Measurements from ENCODE around the gene ACADSB.
A peak's percentile ranks its signal among the peaks of the same experiment; 100 is the strongest.

The ACADSB gene

GRCh38 chr10:123007558-123008354 is 1.1 kb upstream of the ACADSB start:
- peak; percentile 6 for DNase-seq

- DNase-seq, result peak; percentile 23
These were observed 457 bp downstream of the ACADSB start for GRCh38 chr10:123009105-123009820.

- DNase-seq, result no peak
These were observed 3.2 kb downstream of the ACADSB start for GRCh38 chr10:123011987-123012386.

DNA sequence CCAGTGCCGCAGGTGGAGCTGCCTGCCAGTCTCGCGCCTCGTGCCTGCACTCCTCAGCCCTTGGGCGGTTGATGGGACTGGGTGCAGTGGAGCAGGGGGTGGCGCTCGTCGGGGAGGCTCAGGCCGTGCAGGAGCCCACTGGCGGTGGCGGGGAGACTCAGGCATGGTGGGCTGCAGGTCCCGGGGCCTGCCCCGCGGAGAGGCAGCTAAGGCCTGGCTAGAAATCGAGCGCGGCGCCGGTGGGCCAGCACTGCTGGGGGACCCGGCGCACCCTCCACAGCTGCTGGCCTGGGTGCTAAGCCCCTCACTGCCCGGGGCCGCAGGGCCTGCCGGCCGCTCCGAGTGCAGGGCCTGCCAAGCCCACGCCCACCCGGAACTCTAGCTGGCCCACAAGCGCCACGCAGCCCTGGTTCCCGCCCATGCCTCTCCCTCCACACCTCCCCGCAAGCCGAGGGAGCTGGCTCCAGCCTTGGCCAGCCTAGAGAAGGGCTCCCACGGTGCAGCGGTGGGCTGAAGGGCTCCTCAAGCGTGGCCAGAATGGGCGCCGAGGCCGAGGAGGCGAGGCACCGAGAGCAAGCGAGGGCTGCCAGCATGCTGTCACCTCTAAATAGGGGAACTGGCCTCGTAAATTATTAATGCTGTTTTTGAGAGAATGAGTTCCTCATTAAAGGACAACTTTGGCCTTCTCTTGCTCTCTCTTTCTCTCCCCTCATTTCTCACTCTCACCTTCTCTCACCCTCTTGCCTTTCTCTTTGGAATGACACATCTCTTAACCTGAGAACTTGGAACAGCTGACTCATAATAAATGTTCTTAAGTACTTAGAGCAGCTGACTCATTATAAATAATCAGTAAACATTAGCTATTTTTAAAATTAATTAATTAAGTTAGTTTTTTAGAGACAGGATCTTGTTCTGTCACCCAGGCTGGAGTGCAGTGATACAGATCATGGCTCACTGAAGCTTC is 4.9 kb downstream of the ACADSB start:
- no peak for DNase-seq

DNA sequence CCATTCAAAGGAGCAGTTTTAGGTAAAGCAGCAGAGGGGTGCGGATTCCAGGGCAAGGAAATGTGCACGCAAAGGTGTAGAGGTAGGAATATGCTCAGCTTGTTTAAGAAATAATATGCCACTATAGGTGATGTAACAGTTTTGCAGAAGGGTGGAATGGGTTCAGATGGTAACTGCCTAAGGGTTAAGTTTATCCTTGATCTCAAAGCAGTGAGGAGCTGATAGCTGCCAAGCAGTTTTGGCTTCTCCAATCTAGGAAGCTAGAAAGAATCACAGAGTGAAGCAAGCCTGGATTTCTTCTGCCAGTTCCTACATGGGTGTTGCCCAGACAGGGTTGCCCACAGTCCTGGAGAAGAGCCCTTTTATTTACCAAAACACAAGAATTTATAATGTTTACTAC is 6.0 kb downstream of the ACADSB start:
- DNase-seq, result no peak

GRCh38 chr10:123016228-123016627 is 7.4 kb downstream of the ACADSB start:
- no peak for DNase-seq

DNA sequence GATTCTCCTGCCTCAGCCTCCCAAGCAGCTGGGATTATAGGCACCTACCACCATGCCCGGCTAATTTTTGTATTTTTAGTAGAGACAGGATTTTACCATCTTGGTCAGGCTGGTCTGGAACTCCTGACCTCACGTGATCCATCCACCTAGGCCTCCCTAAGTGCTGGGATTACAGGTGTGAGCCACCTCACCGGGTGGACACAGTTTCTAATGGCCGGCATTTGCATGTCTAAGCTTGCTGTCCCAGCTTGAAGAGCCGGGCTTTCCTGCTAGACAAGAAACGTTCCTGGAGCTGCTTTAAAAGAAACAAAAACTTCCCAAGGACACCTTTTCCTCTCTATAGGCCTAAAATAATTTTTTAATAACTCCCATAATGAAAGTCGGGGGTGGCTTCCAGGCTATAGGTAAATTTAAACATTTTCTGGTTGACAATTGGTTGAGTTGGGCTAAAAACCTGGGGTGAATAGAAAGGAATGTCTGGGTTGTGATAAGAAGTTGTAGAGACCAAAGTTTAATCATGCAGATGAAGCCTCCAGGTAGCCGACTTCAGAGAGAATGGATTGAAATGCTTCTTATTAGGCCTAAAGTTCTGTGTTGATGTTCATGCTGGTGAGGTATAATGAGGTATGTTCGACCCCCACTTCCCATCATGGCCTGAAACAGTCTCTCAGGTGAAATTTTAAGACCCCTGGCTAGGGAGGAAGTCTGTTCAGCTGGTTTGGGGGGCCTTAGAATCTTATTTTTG is 8.8 kb downstream of the ACADSB start:
- DNase-seq, result no peak

- no peak for DNase-seq
These were observed 9.7 kb downstream of the ACADSB start for GRCh38 chr10:123018531-123018930.

GRCh38 chr10:123019264-123019663 is 10.5 kb downstream of the ACADSB start:
- no peak for DNase-seq

- no peak for DNase-seq
These were observed 11.3 kb downstream of the ACADSB start for GRCh38 chr10:123019941-123020703.

DNA sequence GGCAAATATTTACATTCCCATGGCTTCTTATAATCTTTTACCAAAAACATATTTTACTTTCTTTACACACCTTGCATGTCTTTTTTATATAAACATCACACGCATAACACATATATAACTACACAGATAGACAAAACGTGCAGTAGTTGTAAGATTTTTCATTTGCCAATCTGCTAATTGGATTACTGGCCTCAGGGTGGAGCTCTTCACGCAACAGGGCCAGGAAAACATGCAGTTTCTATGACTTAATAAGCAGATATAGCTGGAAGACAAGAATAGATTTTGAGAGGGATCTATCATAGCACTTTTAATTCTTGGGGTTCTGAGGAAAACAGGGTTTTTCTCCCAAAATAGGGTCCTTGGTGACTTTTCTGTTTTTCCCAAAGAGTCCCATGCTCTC is 12.7 kb downstream of the ACADSB start:
- DNase-seq, result peak; percentile 32

GRCh38 chr10:123024540-123024939 is 15.7 kb downstream of the ACADSB start:
- DNase-seq, result no peak

- DNase-seq, result no peak
These were observed 17.5 kb downstream of the ACADSB start for GRCh38 chr10:123026302-123026701.

GRCh38 chr10:123027861-123028260 is 19.1 kb downstream of the ACADSB start:
- no peak for DNase-seq

GRCh38 chr10:123031124-123031523 is 22.3 kb downstream of the ACADSB start:
- DNase-seq, result no peak

DNA sequence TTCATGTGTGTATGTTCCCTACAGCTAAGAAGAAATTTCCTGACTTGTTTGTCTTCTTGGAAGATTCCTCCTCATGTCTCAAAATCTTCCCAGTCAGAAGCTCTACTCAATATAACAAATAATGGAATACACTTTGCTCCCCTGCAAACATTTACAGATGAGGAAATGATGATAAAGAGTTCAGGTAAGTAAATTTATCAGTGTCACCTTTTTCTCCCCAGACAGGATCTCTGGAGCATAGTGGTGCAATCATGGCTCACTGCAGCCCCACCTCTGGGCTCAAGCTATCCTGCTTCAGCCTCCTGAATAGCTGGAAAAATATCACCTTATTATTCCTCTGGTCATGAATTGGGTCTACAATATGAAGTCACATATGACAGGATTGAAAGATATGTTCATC is 25.5 kb downstream of the ACADSB start:
- DNase-seq, result no peak

GRCh38 chr10:123035467-123036086 is 26.8 kb downstream of the ACADSB start:
- DNase-seq, result no peak

DNA sequence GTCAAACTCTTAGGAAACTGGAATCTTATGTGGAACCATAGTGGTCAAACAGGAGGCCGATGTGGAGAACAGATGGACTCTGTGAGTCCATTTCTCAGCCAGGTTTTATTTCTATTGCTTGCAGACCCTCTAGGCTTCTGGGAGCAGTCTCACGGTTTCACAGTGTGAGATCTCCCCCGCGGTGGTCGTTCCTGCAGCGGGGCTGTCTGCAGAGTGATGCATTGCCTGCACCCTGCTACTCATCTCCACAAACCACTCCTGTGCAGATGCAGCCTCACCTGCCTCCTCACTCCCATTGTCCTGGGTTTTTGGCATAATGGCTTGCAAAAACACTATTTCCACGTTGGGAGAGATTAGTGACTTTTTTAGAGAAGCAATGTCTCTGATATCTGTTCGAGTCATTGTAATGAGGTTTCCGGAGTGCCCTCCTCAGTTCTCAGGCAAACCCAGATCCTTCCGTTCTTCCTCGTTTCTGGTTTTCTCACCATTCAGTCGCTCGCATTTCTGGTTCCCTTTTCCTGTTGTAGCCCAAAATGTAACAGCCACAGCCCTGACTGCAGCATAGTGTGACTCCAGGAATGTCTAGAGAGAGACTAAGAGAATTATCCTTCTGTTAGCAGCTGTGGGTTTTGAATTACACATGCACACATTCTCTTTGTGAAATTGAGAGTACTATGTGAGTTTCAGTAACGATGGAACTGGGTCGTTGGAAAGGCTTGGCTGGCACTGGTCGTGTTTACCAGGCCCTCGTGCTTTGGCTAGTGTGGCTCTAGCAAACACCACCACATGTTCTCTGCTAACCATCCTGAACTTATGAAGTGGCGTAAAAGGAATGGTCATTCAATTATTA is 30.2 kb downstream of the ACADSB start:
- DNase-seq, result no peak

DNA sequence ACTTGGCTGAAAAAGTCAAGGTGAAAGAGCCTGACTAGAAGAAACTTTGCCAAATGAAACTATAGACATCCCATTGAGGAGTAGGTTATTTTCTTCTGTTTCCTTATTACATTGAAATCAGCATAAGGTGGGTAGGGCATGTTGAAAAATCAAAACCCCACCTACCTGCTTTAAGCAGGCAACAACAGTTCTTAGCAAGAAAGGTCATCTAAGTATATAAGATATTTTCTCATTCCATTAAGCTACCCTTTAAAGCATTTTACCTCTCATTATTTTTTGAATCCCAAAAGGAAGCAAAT is 30.8 kb downstream of the ACADSB start:
- no peak for DNase-seq

DNA sequence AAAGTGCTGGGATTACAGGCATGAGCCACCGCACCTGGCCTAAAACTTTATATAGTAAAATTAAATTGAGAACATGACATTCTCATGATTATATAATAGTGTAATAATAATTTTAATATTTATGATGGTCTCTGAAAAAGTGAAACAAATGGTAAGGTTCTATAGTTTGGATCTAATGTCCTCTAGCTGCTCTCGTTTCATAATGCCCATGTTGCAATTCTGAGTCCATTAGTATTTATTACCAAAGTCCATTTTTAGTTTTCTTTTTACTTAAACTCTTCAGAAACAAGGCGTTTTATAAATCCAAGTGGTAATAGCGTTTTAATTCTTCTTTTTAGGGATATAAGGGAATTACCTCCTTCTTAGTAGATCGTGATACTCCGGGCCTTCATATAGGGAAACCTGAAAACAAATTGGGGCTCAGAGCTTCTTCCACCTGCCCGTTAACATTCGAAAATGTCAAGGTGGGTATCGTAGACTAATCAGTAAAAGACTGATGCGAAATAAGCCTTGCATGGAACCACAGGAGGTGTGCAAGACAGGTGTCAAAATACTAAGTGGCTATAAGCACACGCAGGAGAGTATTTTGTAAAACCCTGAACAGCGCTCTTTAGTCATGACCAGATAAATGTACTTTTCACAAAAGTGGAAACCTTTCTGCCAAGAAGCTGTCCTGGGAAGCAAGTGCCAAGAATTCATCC is 34.1 kb downstream of the ACADSB start:
- no peak for DNase-seq
